ENCODE data around the gene ENTPD3. TPM values are rescaled to one million over a fixed set of nuclear protein-coding genes. Genes with fewer than 3 reads are reported as not detected.

The ENTPD3 gene
- not detected for polyA plus RNA-seq (ENCODE audit: low read depth in 6 of 6)

GRCh38 chr3:40387001-40387894 is at the start of gene ENTPD3:
ENTPD3 (plus strand) TSS chr3:40387184; CDS start chr3:40388058, 874 bp downstream.
- Mint-ChIP-seq H3K27ac (peak within 1 kb of the TSS in 1 of 6 donors; percentile 53), H3K4me3 (peak within 1 kb of the TSS in 7 of 8 donors; percentile 45 to 91 (median 61)), H3K9me3 (peaks cover 0 to 5% (median 0%) of the 10 kb centered on the region in 7 donors), H3K27me3 (peaks cover 34 to 58% (median 52%) of the 10 kb centered on the region in 3 donors), H3K36me3 (peaks cover 12 to 16% of the 10 kb centered on the region in 2 donors), H3K4me1 (peaks cover 7 to 10% (median 9%) of the 10 kb centered on the region in 3 donors)
- peak; percentile 71 to 73 for ATAC-seq (ENCODE audit: low read depth in 2 of 2)
- peak; percentile 6 for DNase-seq

GRCh38 chr3:40339871-40340270 is 47.1 kb upstream of the ENTPD3 start:
- H3K27me3 Mint-ChIP-seq: peaks cover 0 to 8% (median 4%) of the 10 kb centered on the region in 3 donors

GRCh38 chr3:40340541-40341170 is 46.3 kb upstream of the ENTPD3 start:
- H3K4me1 Mint-ChIP-seq: no peaks in the 10 kb centered on the region
- no peaks in the 10 kb centered on the region for H3K36me3 Mint-ChIP-seq
- DNase-seq (no peak), ATAC-seq (ENCODE audit: low read depth in 2 of 2) (no peak)
- no peak overlapping the region for H3K27ac Mint-ChIP-seq
- peaks cover 0 to 4% (median 0%) of the 10 kb centered on the region in 7 donors for H3K9me3 Mint-ChIP-seq
- peaks cover 0 to 8% (median 4%) of the 10 kb centered on the region in 3 donors for H3K27me3 Mint-ChIP-seq
- H3K4me3 Mint-ChIP-seq: no peak overlapping the region

More at GRCh38 chr3:40339871-40340270, 47.1 kb upstream of the ENTPD3 start:
- H3K36me3 Mint-ChIP-seq: no peaks in the 10 kb centered on the region
- H3K4me1 Mint-ChIP-seq: no peaks in the 10 kb centered on the region
- H3K27ac Mint-ChIP-seq: no peak overlapping the region
- ATAC-seq (ENCODE audit: low read depth in 2 of 2): no peak
- H3K4me3 Mint-ChIP-seq: no peak overlapping the region
- no peak for DNase-seq
- H3K9me3 Mint-ChIP-seq: no peaks in the 10 kb centered on the region

- H3K27ac Mint-ChIP-seq: no peak overlapping the region
- peaks cover 0 to 6% (median 0%) of the 10 kb centered on the region in 7 donors for H3K9me3 Mint-ChIP-seq
- H3K4me3 Mint-ChIP-seq: no peak overlapping the region
- no peaks in the 10 kb centered on the region for H3K36me3 Mint-ChIP-seq
- ATAC-seq (ENCODE audit: low read depth in 2 of 2) (no peak), DNase-seq (no peak)
- peaks cover 0 to 8% (median 4%) of the 10 kb centered on the region in 3 donors for H3K27me3 Mint-ChIP-seq
- no peaks in the 10 kb centered on the region for H3K4me1 Mint-ChIP-seq
Measured at GRCh38 chr3:40341671-40342070, 45.3 kb upstream of the ENTPD3 start.

- H3K4me3 Mint-ChIP-seq: no peak overlapping the region
- peaks cover 5 to 30% (median 12%) of the 10 kb centered on the region in 7 donors for H3K9me3 Mint-ChIP-seq
- H3K27ac Mint-ChIP-seq: no peak overlapping the region
- no peaks in the 10 kb centered on the region for H3K4me1 Mint-ChIP-seq
- ATAC-seq (ENCODE audit: low read depth in 2 of 2) (no peak), DNase-seq (no peak)
- peaks cover 23 to 28% (median 25%) of the 10 kb centered on the region in 3 donors for H3K27me3 Mint-ChIP-seq
- peaks cover 0 to 13% of the 10 kb centered on the region in 2 donors for H3K36me3 Mint-ChIP-seq
Measured at GRCh38 chr3:40350529-40350928, 36.5 kb upstream of the ENTPD3 start.

GRCh38 chr3:40355410-40355809 is 31.6 kb upstream of the ENTPD3 start:
- Mint-ChIP-seq H3K27me3 (peaks cover 20 to 28% (median 23%) of the 10 kb centered on the region in 3 donors), H3K36me3 (peaks cover 0 to 6% of the 10 kb centered on the region in 2 donors), H3K4me1 (no peaks in the 10 kb centered on the region), H3K27ac (no peak overlapping the region), H3K4me3 (no peak overlapping the region), H3K9me3 (peaks cover 5 to 13% (median 7%) of the 10 kb centered on the region in 7 donors)
- no peak for DNase-seq
- no peak for ATAC-seq (ENCODE audit: low read depth in 2 of 2)

GRCh38 chr3:40358454-40358853 is 28.5 kb upstream of the ENTPD3 start:
- H3K27me3 Mint-ChIP-seq: peaks cover 11 to 24% (median 17%) of the 10 kb centered on the region in 3 donors
- no peaks in the 10 kb centered on the region for H3K36me3 Mint-ChIP-seq
- no peak overlapping the region for H3K27ac Mint-ChIP-seq
- H3K4me3 Mint-ChIP-seq: no peak overlapping the region
- DNase-seq: no peak
- ATAC-seq (ENCODE audit: low read depth in 2 of 2): no peak
- H3K9me3 Mint-ChIP-seq: peaks cover 0 to 2% (median 0%) of the 10 kb centered on the region in 7 donors
- no peaks in the 10 kb centered on the region for H3K4me1 Mint-ChIP-seq

GRCh38 chr3:40363674-40364073 is 23.3 kb upstream of the ENTPD3 start:
- Mint-ChIP-seq H3K36me3 (peaks cover 0 to under 1% of the 10 kb centered on the region in 2 donors), H3K4me1 (no peaks in the 10 kb centered on the region), H3K27me3 (peaks cover 12 to 14% (median 13%) of the 10 kb centered on the region in 3 donors), H3K4me3 (no peak overlapping the region), H3K27ac (peak overlapping the region in 1 of 6 donors; percentile 39), H3K9me3 (no peaks in the 10 kb centered on the region)
- DNase-seq: no peak
- ATAC-seq (ENCODE audit: low read depth in 2 of 2): no peak

- H3K4me3 Mint-ChIP-seq: no peak overlapping the region
- H3K9me3 Mint-ChIP-seq: peaks cover 0 to 7% (median 2%) of the 10 kb centered on the region in 7 donors
- peaks cover 12 to 32% (median 30%) of the 10 kb centered on the region in 3 donors for H3K27me3 Mint-ChIP-seq
- DNase-seq (no peak), ATAC-seq (ENCODE audit: low read depth in 2 of 2) (no peak)
- H3K36me3 Mint-ChIP-seq: peaks cover 0 to 16% of the 10 kb centered on the region in 2 donors
- H3K4me1 Mint-ChIP-seq: no peaks in the 10 kb centered on the region
- H3K27ac Mint-ChIP-seq: no peak overlapping the region
Measured at GRCh38 chr3:40366203-40367162, 20.5 kb upstream of the ENTPD3 start.

GRCh38 chr3:40369716-40370115 is 17.3 kb upstream of the ENTPD3 start:
- Mint-ChIP-seq H3K4me1 (no peaks in the 10 kb centered on the region), H3K27me3 (peaks cover 8 to 38% (median 34%) of the 10 kb centered on the region in 3 donors), H3K4me3 (no peak overlapping the region), H3K9me3 (peaks cover 0 to 7% (median 2%) of the 10 kb centered on the region in 7 donors), H3K27ac (no peak overlapping the region), H3K36me3 (peaks cover 0 to 16% of the 10 kb centered on the region in 2 donors)
- ATAC-seq (ENCODE audit: low read depth in 2 of 2) (no peak), DNase-seq (no peak)

GRCh38 chr3:40377822-40378221 is 9.2 kb upstream of the ENTPD3 start:
- DNase-seq (no peak), ATAC-seq (ENCODE audit: low read depth in 2 of 2) (no peak)
- Mint-ChIP-seq H3K4me1 (peaks cover 4 to 10% (median 10%) of the 10 kb centered on the region in 3 donors), H3K4me3 (no peak overlapping the region), H3K27me3 (peaks cover 0 to 4% (median 2%) of the 10 kb centered on the region in 3 donors), H3K27ac (no peak overlapping the region), H3K36me3 (peaks cover 0 to 20% of the 10 kb centered on the region in 2 donors), H3K9me3 (peaks cover 7 to 19% (median 13%) of the 10 kb centered on the region in 7 donors)

- ATAC-seq (ENCODE audit: low read depth in 2 of 2): no peak
- Mint-ChIP-seq H3K27me3 (peaks cover 8 to 16% (median 9%) of the 10 kb centered on the region in 3 donors), H3K9me3 (peaks cover 7 to 19% (median 13%) of the 10 kb centered on the region in 7 donors), H3K36me3 (peaks cover 0 to 28% of the 10 kb centered on the region in 2 donors), H3K4me3 (no peak overlapping the region), H3K4me1 (peaks cover 4 to 10% (median 10%) of the 10 kb centered on the region in 3 donors), H3K27ac (no peak overlapping the region)
- DNase-seq: no peak
Measured at GRCh38 chr3:40379674-40380306, 7.2 kb upstream of the ENTPD3 start.

Data from naive B cell (primary cell).